HEK293 (cell line): ENCODE data around the gene TSPOAP1.

ENCODE experiments used
- CTCF ChIA-PET: fragments of 350-600 bp; formaldehyde crosslinking; extraction: SDS; loops from one replicate; lab custom pipeline; 2021; ENCODE audit warnings: antibody characterized with exemption; lab: Yijun Ruan, JAX
- POLR2A ChIA-PET: fragments of 300-600 bp; formaldehyde crosslinking; extraction: SDS; loops from one replicate; lab custom pipeline; 2020; ENCODE audit warnings: antibody characterized with exemption, inconsistent platforms; lab: Yijun Ruan, JAX
- H3K27ac ChIP-seq: fragments of 200-500 bp; sonication (Bioruptor generic); 2 replicates; pipeline ENCODE4 v1.5.1; 2014; ENCODE audit warnings: low read depth, low read length, control low read depth, inconsistent platforms; ENCODE audit errors: extremely low read depth
- H3K36me3 ChIP-seq, 2 experiments: fragments of 200-500 bp in 1 of 2; sonication (Bioruptor generic) in 1 of 2; 1 replicate in 1 of 2; 2 replicates in 1 of 2; pipeline ENCODE4 v1.5.1; 2014 to 2017; ENCODE audit warnings: inconsistent platforms in 2 of 2, low read length in 2 of 2; ENCODE audit not compliant: control insufficient read depth in 2 of 2, insufficient read depth in 1 of 2
- H3K4me1 ChIP-seq: fragments of 200-500 bp; sonication (Bioruptor generic); 2 replicates; pipeline ENCODE4 v1.5.1; 2014; ENCODE audit warnings: mild to moderate bottlenecking, low read length, inconsistent platforms; ENCODE audit not compliant: control insufficient read depth, insufficient read depth
- H3K4me3 ChIP-seq: 2 replicates; pipeline ENCODE4 v1.5.1; 2011; ENCODE audit warnings: low read depth, mild to moderate bottlenecking, control low read depth, low read length, moderate library complexity
- H3K9me3 ChIP-seq: fragments of 200-500 bp; sonication (Bioruptor generic); 2 replicates; pipeline ENCODE4 v1.5.1; 2014; ENCODE audit warnings: low read depth, low read length, inconsistent platforms; ENCODE audit not compliant: control insufficient read depth, insufficient read depth
- GLIS1 ChIP-seq: fragments of 450-650 bp; formaldehyde crosslinking; IDR thresholded peaks from 2 replicates; pipeline ENCODE4 v1.5.1; 2016; ENCODE audit warnings: missing biosample characterization, missing genetic modification characterization
- PATZ1 ChIP-seq: fragments of 450-650 bp; formaldehyde crosslinking; IDR thresholded peaks from 2 replicates; pipeline ENCODE4 v1.5.1; 2016; ENCODE audit warnings: missing biosample characterization, missing genetic modification characterization
- PRDM6 ChIP-seq: fragments of 450-650 bp; formaldehyde crosslinking; IDR thresholded peaks from 2 replicates; pipeline ENCODE4 v1.5.1; 2017; ENCODE audit warnings: missing biosample characterization, missing genetic modification characterization
- REST ChIP-seq: fragments of 450-650 bp; formaldehyde crosslinking; IDR thresholded peaks from 2 replicates; pipeline ENCODE4 v1.5.1; 2016; ENCODE audit warnings: missing biosample characterization, missing genetic modification characterization
- SP2 ChIP-seq: fragments of 450-650 bp; formaldehyde crosslinking; IDR thresholded peaks from 2 replicates; pipeline ENCODE4 v1.5.1; 2016; ENCODE audit warnings: missing biosample characterization, missing genetic modification characterization
- SP7 ChIP-seq: fragments of 450-650 bp; formaldehyde crosslinking; IDR thresholded peaks from 2 replicates; pipeline ENCODE4 v1.5.1; 2016; ENCODE audit warnings: missing biosample characterization, missing genetic modification characterization
- TRIM28 ChIP-seq: IDR thresholded peaks from 2 replicates; pipeline ENCODE4 v1.6.1; 2011; ENCODE audit warnings: low read length, control low read depth, borderline replicate concordance
- ZEB2 ChIP-seq: fragments of 450-650 bp; formaldehyde crosslinking; IDR thresholded peaks from 2 replicates; pipeline ENCODE4 v1.5.1; 2016; ENCODE audit warnings: missing biosample characterization, missing genetic modification characterization
- ZNF335 ChIP-seq: fragments of 450-650 bp; formaldehyde crosslinking; conservative IDR thresholded peaks from 2 replicates; pipeline ENCODE4 v1.5.1; 2016; ENCODE audit warnings: missing biosample characterization, missing genetic modification characterization
- ZNF362 ChIP-seq: fragments of 450-650 bp; formaldehyde crosslinking; IDR thresholded peaks from 2 replicates; pipeline ENCODE4 v1.5.1; 2016; ENCODE audit warnings: missing biosample characterization, missing genetic modification characterization
- ZNF366 ChIP-seq: fragments of 450-650 bp; formaldehyde crosslinking; conservative IDR thresholded peaks from 2 replicates; pipeline ENCODE4 v1.5.1; 2016; ENCODE audit warnings: missing biosample characterization, missing genetic modification characterization
- ZNF518A ChIP-seq: fragments of 450-650 bp; formaldehyde crosslinking; conservative IDR thresholded peaks from 2 replicates; pipeline ENCODE4 v1.5.1; 2016; ENCODE audit warnings: low read depth, missing biosample characterization, missing genetic modification characterization
- ZNF571 ChIP-seq: fragments of 450-650 bp; formaldehyde crosslinking; IDR thresholded peaks from 2 replicates; pipeline ENCODE4 v1.5.0; 2017; ENCODE audit warnings: missing biosample characterization, missing genetic modification characterization
- ZNF580 ChIP-seq: fragments of 450-650 bp; formaldehyde crosslinking; IDR thresholded peaks from 2 replicates; pipeline ENCODE4 v1.5.1; 2016; ENCODE audit warnings: missing biosample characterization, missing genetic modification characterization
- ZNF623 ChIP-seq: fragments of 450-650 bp; formaldehyde crosslinking; IDR thresholded peaks from 2 replicates; pipeline ENCODE4 v1.5.1; 2016; ENCODE audit warnings: missing biosample characterization, missing genetic modification characterization
- ZNF660 ChIP-seq: fragments of 450-650 bp; IDR thresholded peaks from 2 replicates; pipeline ENCODE4 v1.5.1; 2018; ENCODE audit warnings: missing biosample characterization, mild to moderate bottlenecking, missing genetic modification characterization
- ZNF692 ChIP-seq: fragments of 450-650 bp; formaldehyde crosslinking; IDR thresholded peaks from 2 replicates; pipeline ENCODE4 v1.5.1; 2016; ENCODE audit warnings: missing biosample characterization, missing genetic modification characterization
- ZNF747 ChIP-seq: fragments of 450-650 bp; formaldehyde crosslinking; IDR thresholded peaks from 2 replicates; pipeline ENCODE4 v1.5.1; 2016; ENCODE audit warnings: missing biosample characterization, missing genetic modification characterization
- ZNF843 ChIP-seq: fragments of 450-650 bp; formaldehyde crosslinking; IDR thresholded peaks from 2 replicates; pipeline ENCODE4 v1.5.1; 2016; ENCODE audit warnings: missing biosample characterization, missing genetic modification characterization

The TSPOAP1 gene

GRCh38 chr17:58313815-58314705, 14.5 kb downstream of the TSPOAP1 start:
- H3K4me1 ChIP-seq, result peaks cover 9% of the 10 kb centered on the region
- ChIA-PET POLR2A (no interaction called here), CTCF (interaction anchor here (0.8 to 8.0 kb wide), 5 partner anchors 10 to 695 kb away, joined by 3 to 189 read pairs (median 26); partner anchors contain the start of gene RNF43)
- TF ChIP-seq ZNF843 (tag by site-specific recombination), result no peak
- TF ChIP-seq ZNF692 (tag by site-specific recombination), result peak; percentile 51; the same call in 1 of the 2 replicates
- TF ChIP-seq GLIS1, result peak; percentile 64
- peak; percentile 31; the same call in 1 of the 2 replicates for TF ChIP-seq ZNF362 (tag by site-specific recombination)
- 0 out of 2 replicates have a peak, but pooled peaks have one; percentile 53 for TF ChIP-seq PRDM6 (tag by site-specific recombination)
- peak; percentile 64 for TF ChIP-seq ZNF366 (tag by site-specific recombination)
- TF ChIP-seq ZEB2 (tag by site-specific recombination), result peak; percentile 41; the same call in 1 of the 2 replicates
- TF ChIP-seq ZNF571, result no peak
- TF ChIP-seq ZNF660 (tag by site-specific recombination), result no peak
- TF ChIP-seq ZNF518A (tag by site-specific recombination), result peak; percentile 40; the same call in 1 of the 2 replicates
- no peak for TF ChIP-seq ZNF747 (tag by site-specific recombination)
- TF ChIP-seq PATZ1 (tag by site-specific recombination), result peak; percentile 60; the same call in 1 of the 2 replicates
- 0 out of 2 replicates have a peak, but pooled peaks have one; percentile 32 for TF ChIP-seq TRIM28
- TF ChIP-seq REST, result no peak
- TF ChIP-seq ZNF623 (tag by site-specific recombination), result 0 out of 2 replicates have a peak, but pooled peaks have one; percentile 4
- peak; percentile 40; the same call in 1 of the 2 replicates for TF ChIP-seq ZNF335
- 0 out of 2 replicates have a peak, but pooled peaks have one; percentile 17 for TF ChIP-seq ZNF580
- TF ChIP-seq SP7 (tag by site-specific recombination), result peak; percentile 83
- TF ChIP-seq SP2, result no peak

More at GRCh38 chr17:58313815-58314705, 14.5 kb downstream of the TSPOAP1 start:
- Histone ChIP-seq H3K4me3 (no peak overlapping the region), H3K27ac (peak overlapping the region; percentile 43), H3K36me3 (no peaks in the 10 kb centered on the region), H3K9me3 (no peaks in the 10 kb centered on the region)
